Skeletal muscle tissue (tissue), 4 donors: Measurements from ENCODE around the gene DGKD. TPM values are rescaled to one million over a fixed set of nuclear protein-coding genes. Genes with fewer than 3 reads are reported as not detected.

Source experiments
- H3K27ac ChIP-seq: one replicate; pipeline ENCODE4 v1.7.0; 2013; ENCODE audit warnings: mild to moderate bottlenecking, low read depth, low read length, inconsistent platforms
- H3K27me3 ChIP-seq, 3 donors: one replicate each; pipeline ENCODE4 v1.7.0; 2013; ENCODE audit warnings: low read length in 3 of 3; ENCODE audit not compliant: control insufficient read depth in 3 of 3, insufficient read depth in 3 of 3
- H3K36me3 ChIP-seq, 3 donors: one replicate each; pipeline ENCODE4 v1.7.0; 2013; ENCODE audit warnings: low read length in 3 of 3; ENCODE audit not compliant: control insufficient read depth in 3 of 3, insufficient read depth in 3 of 3
- H3K4me1 ChIP-seq, 3 donors: one replicate each; pipeline ENCODE4 v1.7.0; 2013; ENCODE audit warnings: low read length in 3 of 3, mild to moderate bottlenecking in 3 of 3; ENCODE audit not compliant: control insufficient read depth in 3 of 3, insufficient read depth in 3 of 3
- H3K4me3 ChIP-seq, 3 donors: one replicate each; pipeline ENCODE4 v1.7.0; 2013; ENCODE audit warnings: low read length in 3 of 3
- H3K9ac ChIP-seq, 3 donors: one replicate each; pipeline ENCODE4 v1.7.0; 2013; ENCODE audit warnings: low read length in 3 of 3, mild to moderate bottlenecking in 3 of 3, moderate library complexity in 2 of 3, low read depth in 1 of 3
- H3K9me3 ChIP-seq, 3 donors: one replicate each; pipeline ENCODE4 v1.7.0; 2013; ENCODE audit warnings: low read length in 3 of 3; ENCODE audit not compliant: control insufficient read depth in 3 of 3
- total RNA-seq: library from RNA; depleted of rRNA; stranded (reverse); fragments of >200 nt; gene quantifications from one replicate; pipeline ENCODE4 v1.2.3, GENCODE V29; 2014
- donor health status: Osteomylitis.

DGKD gene
- total RNA-seq, 1 donor from 2014 or later: 17.2 TPM

DNA sequence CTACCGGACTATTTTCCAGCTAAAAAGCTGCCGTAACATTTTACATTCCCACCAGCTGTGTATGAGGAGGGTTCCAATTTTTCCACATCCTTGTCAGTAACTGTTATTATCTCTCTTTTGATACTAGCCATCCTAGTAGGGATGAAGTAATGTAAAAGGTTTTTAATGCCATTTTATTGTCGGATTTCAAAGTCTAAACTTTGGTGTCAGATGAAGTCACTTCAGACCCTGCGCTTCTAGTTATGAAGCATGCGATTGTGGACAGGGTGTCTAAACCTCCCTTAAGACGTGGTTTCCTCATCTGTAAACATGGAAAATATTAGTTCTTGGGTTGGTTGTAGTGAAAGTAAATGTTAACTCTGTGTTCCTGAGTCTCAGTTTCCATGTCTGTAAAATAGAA, 4.7 kb downstream of the DGKD start:
- H3K36me3 ChIP-seq: no peaks in the 10 kb centered on the region
- no peak overlapping the region for H3K27ac ChIP-seq
- H3K9me3 ChIP-seq: no peaks in the 10 kb centered on the region
- no peak overlapping the region for H3K4me3 ChIP-seq
- no peaks in the 10 kb centered on the region for H3K27me3 ChIP-seq
- H3K9ac ChIP-seq: no peak overlapping the region
- H3K4me1 ChIP-seq: peaks cover 17 to 22% (median 19%) of the 10 kb centered on the region in 3 donors

GRCh38 chr2:233359823-233360222, 5.5 kb downstream of the DGKD start:
- Histone ChIP-seq H3K27me3 (no peaks in the 10 kb centered on the region), H3K4me1 (peaks cover 17 to 21% (median 18%) of the 10 kb centered on the region in 3 donors), H3K4me3 (no peak overlapping the region), H3K27ac (no peak overlapping the region), H3K9ac (no peak overlapping the region), H3K36me3 (no peaks in the 10 kb centered on the region), H3K9me3 (no peaks in the 10 kb centered on the region)

- peaks cover 9 to 12% (median 10%) of the 10 kb centered on the region in 3 donors for H3K4me1 ChIP-seq
- no peaks in the 10 kb centered on the region for H3K9me3 ChIP-seq
- no peaks in the 10 kb centered on the region for H3K27me3 ChIP-seq
- H3K9ac ChIP-seq: no peak overlapping the region
- no peak overlapping the region for H3K4me3 ChIP-seq
- peak overlapping the region; percentile 4 for H3K27ac ChIP-seq
- no peaks in the 10 kb centered on the region for H3K36me3 ChIP-seq
These were observed 6.5 kb downstream of the DGKD start for GRCh38 chr2:233360771-233361176.

DNA sequence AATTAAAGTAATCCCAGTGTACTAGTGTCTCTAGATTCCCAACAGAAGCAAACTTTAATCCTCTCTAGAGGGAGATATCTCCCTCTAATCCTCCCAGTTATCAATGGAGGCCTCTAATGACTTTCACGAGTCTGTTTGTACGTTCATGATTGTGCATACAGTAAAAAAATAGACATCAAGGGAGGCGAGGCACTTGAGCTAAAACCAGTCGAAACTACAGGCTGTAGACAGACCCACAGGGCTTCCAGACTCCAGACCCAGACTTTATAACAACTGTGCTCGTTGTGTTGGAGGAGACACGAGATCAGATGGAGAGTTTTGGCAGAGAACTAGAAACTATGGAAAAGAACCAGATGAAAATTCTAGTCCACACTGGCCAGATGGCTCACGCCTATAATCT, 7.0 kb downstream of the DGKD start:
- no peaks in the 10 kb centered on the region for H3K27me3 ChIP-seq
- peak overlapping the region; percentile 4 for H3K27ac ChIP-seq
- H3K4me1 ChIP-seq: peaks cover 6 to 7% (median 7%) of the 10 kb centered on the region in 3 donors
- H3K9ac ChIP-seq: no peak overlapping the region
- no peaks in the 10 kb centered on the region for H3K9me3 ChIP-seq
- H3K36me3 ChIP-seq: peaks cover 0 to 2% (median 0%) of the 10 kb centered on the region in 3 donors
- H3K4me3 ChIP-seq: no peak overlapping the region

DNA sequence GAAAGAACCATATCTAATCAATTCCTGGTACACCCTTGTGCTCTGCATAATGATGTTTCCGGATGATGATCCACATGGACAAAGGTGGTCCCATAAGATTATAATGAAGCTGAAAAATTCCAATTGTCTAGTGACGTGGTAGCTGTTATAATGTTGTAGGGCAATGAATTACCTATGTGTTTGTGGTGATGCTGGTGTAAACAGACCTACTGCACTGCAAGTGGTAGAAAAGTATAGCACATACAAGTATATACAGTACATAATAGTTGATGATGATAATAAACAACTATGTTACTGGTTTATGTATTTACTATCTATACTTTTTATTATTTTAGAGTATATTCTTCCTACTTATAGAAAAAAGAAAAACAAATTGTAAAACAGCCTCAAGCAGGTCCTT, 8.4 kb downstream of the DGKD start:
- H3K36me3 ChIP-seq: peaks cover 0 to 2% (median 0%) of the 10 kb centered on the region in 3 donors

DNA sequence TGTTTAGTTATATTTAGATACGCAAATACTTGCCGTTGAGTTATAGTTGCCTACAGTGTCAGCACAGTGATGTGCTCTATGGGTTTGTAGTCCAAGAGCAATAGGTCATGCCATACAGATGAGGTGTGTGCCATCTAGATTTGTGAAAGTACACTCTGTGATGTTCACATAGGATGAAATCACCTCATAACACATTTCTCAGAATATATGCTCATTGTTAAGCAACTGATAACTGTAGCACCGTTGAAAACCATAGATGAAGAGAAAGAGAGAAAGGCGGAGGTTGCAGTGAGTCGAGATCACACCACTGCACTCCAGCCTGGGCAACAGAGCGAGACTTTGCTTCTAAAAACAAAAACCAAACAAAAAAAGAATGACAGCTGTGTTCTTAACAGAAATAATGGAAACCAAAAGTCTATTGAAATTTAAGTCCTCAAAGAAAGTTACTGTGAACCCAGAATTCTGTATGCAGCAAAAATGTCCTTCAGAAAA, 9.5 kb downstream of the DGKD start:
- Histone ChIP-seq H3K9ac (no peak overlapping the region), H3K27me3 (no peaks in the 10 kb centered on the region), H3K36me3 (peaks cover 0 to 2% (median 0%) of the 10 kb centered on the region in 3 donors), H3K9me3 (no peaks in the 10 kb centered on the region), H3K4me3 (no peak overlapping the region), H3K4me1 (peaks cover 2 to 8% (median 2%) of the 10 kb centered on the region in 3 donors), H3K27ac (no peak overlapping the region)

More for the DNA sequence above, 8.4 kb downstream of the DGKD start:
- peaks cover 0 to 6% (median 2%) of the 10 kb centered on the region in 3 donors for H3K4me1 ChIP-seq
- H3K27me3 ChIP-seq: no peaks in the 10 kb centered on the region
- H3K27ac ChIP-seq: no peak overlapping the region
- H3K9me3 ChIP-seq: no peaks in the 10 kb centered on the region
- no peak overlapping the region for H3K9ac ChIP-seq
- H3K4me3 ChIP-seq: no peak overlapping the region

- no peaks in the 10 kb centered on the region for H3K27me3 ChIP-seq
- H3K9ac ChIP-seq: no peak overlapping the region
These were observed 11.7 kb downstream of the DGKD start for GRCh38 chr2:233365861-233366520.

GRCh38 chr2:233367586-233367985, 13.3 kb downstream of the DGKD start:
- Histone ChIP-seq H3K36me3 (peaks cover 0 to 2% (median 0%) of the 10 kb centered on the region in 3 donors), H3K27me3 (no peaks in the 10 kb centered on the region), H3K4me3 (no peak overlapping the region), H3K9me3 (no peaks in the 10 kb centered on the region), H3K4me1 (peaks cover 0 to 10% (median 6%) of the 10 kb centered on the region in 3 donors), H3K9ac (no peak overlapping the region), H3K27ac (no peak overlapping the region)

More at GRCh38 chr2:233365861-233366520, 11.7 kb downstream of the DGKD start:
- Histone ChIP-seq H3K4me1 (peaks cover under 1 to 10% (median 7%) of the 10 kb centered on the region in 3 donors), H3K4me3 (no peak overlapping the region), H3K9me3 (no peaks in the 10 kb centered on the region), H3K27ac (no peak overlapping the region), H3K36me3 (peaks cover 0 to 2% (median 0%) of the 10 kb centered on the region in 3 donors)

DNA sequence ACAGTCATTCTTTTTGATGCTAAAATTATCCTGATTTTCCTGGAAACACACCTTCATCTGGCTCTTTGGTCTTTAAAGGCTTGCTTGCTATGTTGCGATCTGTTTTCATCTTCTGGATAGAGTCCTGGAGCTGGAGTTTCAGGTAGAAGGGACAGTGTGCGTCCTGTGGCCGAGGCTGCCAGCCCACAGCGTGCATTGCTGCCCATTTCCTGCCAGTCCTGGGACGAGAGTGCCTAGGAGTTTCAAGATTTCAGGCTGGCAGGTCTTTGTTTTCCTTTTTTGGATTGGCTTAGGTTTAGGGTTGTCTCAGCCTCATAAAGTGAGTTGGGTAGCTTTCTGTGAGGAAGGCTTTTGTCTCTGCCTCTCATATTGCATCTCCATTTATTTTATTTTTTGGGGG, 14.5 kb downstream of the DGKD start:
- H3K4me1 ChIP-seq: peaks cover 0 to 10% (median 6%) of the 10 kb centered on the region in 3 donors

GRCh38 chr2:233369462-233369861, 15.2 kb downstream of the DGKD start:
- H3K27ac ChIP-seq: no peak overlapping the region
- no peak overlapping the region for H3K4me3 ChIP-seq
- H3K9me3 ChIP-seq: no peaks in the 10 kb centered on the region
- H3K36me3 ChIP-seq: peaks cover 0 to 2% (median 0%) of the 10 kb centered on the region in 3 donors
- peaks cover 0 to 10% (median 6%) of the 10 kb centered on the region in 3 donors for H3K4me1 ChIP-seq
- no peaks in the 10 kb centered on the region for H3K27me3 ChIP-seq
- H3K9ac ChIP-seq: no peak overlapping the region

More for the DNA sequence above, 14.5 kb downstream of the DGKD start:
- Histone ChIP-seq H3K9ac (no peak overlapping the region), H3K36me3 (peaks cover 0 to 2% (median 0%) of the 10 kb centered on the region in 3 donors), H3K27ac (no peak overlapping the region), H3K9me3 (no peaks in the 10 kb centered on the region), H3K27me3 (no peaks in the 10 kb centered on the region), H3K4me3 (no peak overlapping the region)
